IgD-negative memory B cell (primary cell): Measurements from ENCODE around the gene HGFAC. TPM values are rescaled to one million over a fixed set of nuclear protein-coding genes. Genes with fewer than 3 reads are reported as not detected.
"Not testable (repeated sequence)": the region's sequence is repeated elsewhere in the genome, so short reads cannot be mapped to it uniquely, and the experiment has no call there.

Experiments
- H3K27ac Mint-ChIP-seq, 3 donors: one replicate each; pipeline ENCODE4 v1.8.0; 2020 to 2022; ENCODE audit warnings: mild to moderate bottlenecking in 3 of 3, mixed read lengths in 3 of 3, moderate library complexity in 1 of 3
- H3K27me3 Mint-ChIP-seq: one replicate; pipeline ENCODE4 v1.8.0; 2021; ENCODE audit warnings: mixed read lengths
- H3K36me3 Mint-ChIP-seq: one replicate; pipeline ENCODE4 v1.8.0; 2020; ENCODE audit warnings: mild to moderate bottlenecking, mixed read lengths
- H3K4me1 Mint-ChIP-seq, 3 donors: one replicate each; pipeline ENCODE4 v1.8.0; 2020 to 2022; ENCODE audit warnings: mixed read lengths in 3 of 3, mild to moderate bottlenecking in 1 of 3
- H3K4me3 Mint-ChIP-seq, 4 donors: one replicate each; pipeline ENCODE4 v1.8.0; 2020 to 2022; ENCODE audit warnings: mild to moderate bottlenecking in 4 of 4, mixed read lengths in 4 of 4, moderate library complexity in 3 of 4
- H3K9me3 Mint-ChIP-seq, 3 donors: one replicate each; pipeline ENCODE4 v1.8.0; 2020 to 2021; ENCODE audit warnings: mixed read lengths in 3 of 3, mild to moderate bottlenecking in 1 of 3
- polyA plus RNA-seq: library from polyadenylated mRNA; unstranded; fragments of 300-500 nt; fragmentation: Illumina TruSeq; gene quantifications from one replicate; pipeline ENCODE4 v1.2.3, GENCODE V29; 2021

The HGFAC gene
- polyA plus RNA-seq, 1 donor from 2014 or later: not detected

- Mint-ChIP-seq H3K9me3 (peaks cover 0 to 7% (median 0%) of the 10 kb centered on the region in 3 donors), H3K27me3 (no peaks in the 10 kb centered on the region), H3K4me3 (no peak overlapping the region), H3K36me3 (peaks cover 7% of the 10 kb centered on the region), H3K4me1 (no peaks in the 10 kb centered on the region), H3K27ac (no peak overlapping the region)
Observed at GRCh38 chr4:3407171-3407771, 34.5 kb upstream of the HGFAC start.

GRCh38 chr4:3407930-3408792 is 33.6 kb upstream of the HGFAC start:
- Mint-ChIP-seq H3K27me3 (no peaks in the 10 kb centered on the region), H3K4me3 (no peak overlapping the region), H3K36me3 (peaks cover 7% of the 10 kb centered on the region), H3K27ac (no peak overlapping the region), H3K9me3 (peaks cover 0 to 7% (median 0%) of the 10 kb centered on the region in 3 donors), H3K4me1 (no peaks in the 10 kb centered on the region)

DNA sequence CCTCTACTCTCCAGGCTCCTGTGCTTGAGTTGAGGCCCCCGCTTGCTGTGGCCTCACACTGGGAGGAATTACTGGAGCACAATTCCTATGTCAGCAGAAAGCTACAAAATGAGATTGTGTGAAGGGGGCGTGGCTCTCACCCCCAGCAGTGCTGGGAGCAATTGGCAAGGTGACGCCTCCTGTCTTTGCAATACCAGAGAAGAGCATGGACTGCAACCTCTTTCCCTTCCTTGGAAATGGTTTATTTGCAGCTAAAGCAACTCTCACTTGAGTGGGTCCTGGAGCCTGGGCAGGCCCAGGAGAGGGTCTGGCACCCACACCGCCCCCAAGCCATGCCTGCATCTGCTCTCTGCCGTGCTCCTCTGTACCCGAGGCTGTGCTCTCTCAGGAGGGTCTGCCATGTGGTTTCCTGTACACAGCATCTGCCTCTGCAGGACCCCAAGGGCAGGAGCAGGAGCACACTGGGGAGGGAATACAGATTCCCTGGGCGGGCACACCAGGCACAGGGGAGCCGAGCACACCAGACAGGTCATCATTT is 32.9 kb upstream of the HGFAC start:
- Mint-ChIP-seq H3K4me1 (peaks cover 0 to 2% (median 0%) of the 10 kb centered on the region in 3 donors), H3K27ac (no peak overlapping the region), H3K27me3 (no peaks in the 10 kb centered on the region), H3K36me3 (peaks cover 7% of the 10 kb centered on the region), H3K9me3 (peaks cover 0 to 7% (median 0%) of the 10 kb centered on the region in 3 donors), H3K4me3 (no peak overlapping the region)

DNA sequence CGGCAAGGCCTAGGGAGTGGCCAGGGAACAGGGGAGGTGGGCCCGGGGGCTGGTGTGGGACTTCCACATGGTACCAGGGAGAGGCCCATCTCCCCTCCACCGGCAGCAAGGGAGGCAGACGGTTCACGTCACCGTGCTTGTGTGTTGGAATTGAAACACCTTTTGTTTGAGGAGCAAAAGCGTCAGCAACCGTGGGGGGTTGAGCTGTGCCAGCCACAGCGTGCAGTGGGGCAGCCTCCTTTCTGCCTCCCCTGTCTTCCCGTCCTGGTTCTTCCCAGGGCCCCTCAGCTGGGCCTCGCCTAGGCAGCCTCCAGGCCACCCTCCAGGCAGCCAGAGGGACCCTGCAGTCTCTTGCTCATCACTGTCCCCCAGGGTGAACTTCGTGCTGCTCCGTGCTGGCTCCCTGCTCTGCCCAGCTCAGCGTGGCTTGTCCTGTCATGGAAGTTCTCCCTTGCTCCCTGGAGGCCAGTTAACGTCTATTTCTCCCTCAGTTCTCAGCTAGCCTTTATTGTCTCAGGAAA is 32.1 kb upstream of the HGFAC start:
- Mint-ChIP-seq H3K27me3 (peaks cover 2% of the 10 kb centered on the region), H3K36me3 (peaks cover 7% of the 10 kb centered on the region), H3K4me3 (no peak overlapping the region), H3K27ac (no peak overlapping the region), H3K9me3 (peaks cover 0 to under 1% (median 0%) of the 10 kb centered on the region in 3 donors), H3K4me1 (peaks cover 0 to 2% (median 0%) of the 10 kb centered on the region in 3 donors)

GRCh38 chr4:3410401-3411135 is 31.2 kb upstream of the HGFAC start:
- Mint-ChIP-seq H3K36me3 (peaks cover 4% of the 10 kb centered on the region), H3K9me3 (no peaks in the 10 kb centered on the region), H3K27ac (no peak overlapping the region), H3K27me3 (peaks cover 2% of the 10 kb centered on the region), H3K4me3 (no peak overlapping the region), H3K4me1 (peaks cover 0 to 2% (median 0%) of the 10 kb centered on the region in 3 donors)

DNA sequence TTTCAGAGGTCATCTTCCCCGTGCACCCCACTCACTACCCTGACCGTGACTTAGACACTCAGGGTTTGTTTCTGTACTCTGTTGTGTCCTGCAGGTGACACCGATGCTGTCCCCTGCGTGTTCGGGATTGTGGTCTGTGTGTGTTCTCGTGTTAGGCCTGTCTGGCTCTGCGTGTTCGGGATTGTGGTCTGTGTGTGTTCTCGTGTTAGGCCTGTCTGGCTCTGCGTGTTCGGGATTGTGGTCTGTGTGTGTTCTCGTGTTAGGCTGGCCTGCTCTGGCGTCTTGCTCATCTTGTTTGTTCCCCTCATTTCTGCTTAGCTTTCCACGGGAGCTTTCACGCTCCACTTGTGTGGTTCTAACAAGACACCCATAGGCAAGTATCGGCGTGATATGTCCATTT is 30.6 kb upstream of the HGFAC start:
- H3K4me1 Mint-ChIP-seq, H3K27me3 Mint-ChIP-seq, H3K27ac Mint-ChIP-seq, H3K4me3 Mint-ChIP-seq, H3K36me3 Mint-ChIP-seq, H3K9me3 Mint-ChIP-seq: not testable (repeated sequence)

DNA sequence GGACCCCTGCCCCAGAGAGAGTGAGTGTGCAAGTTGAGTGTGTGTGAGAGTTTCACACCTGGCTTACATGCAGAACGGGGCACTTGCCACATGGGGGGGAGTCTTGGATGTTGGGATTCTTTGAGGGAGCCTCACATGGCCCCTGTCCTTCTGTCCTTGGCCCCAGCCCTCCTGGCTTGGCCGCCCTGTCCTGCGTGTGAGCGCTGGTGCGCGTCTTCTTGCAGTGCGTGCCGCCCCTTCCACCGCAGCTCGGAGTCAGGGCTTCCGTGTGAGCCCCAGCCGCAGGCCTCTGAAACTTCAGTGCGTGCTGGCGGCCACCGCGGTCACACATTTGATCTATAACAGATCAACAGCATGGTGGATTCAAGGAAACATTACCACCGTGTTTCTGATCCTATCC is 30.1 kb upstream of the HGFAC start:
- peaks cover 3% of the 10 kb centered on the region for H3K36me3 Mint-ChIP-seq
- no peak overlapping the region for H3K27ac Mint-ChIP-seq
- H3K4me1 Mint-ChIP-seq: peaks cover 0 to 2% (median 0%) of the 10 kb centered on the region in 3 donors
- H3K27me3 Mint-ChIP-seq: peaks cover 2% of the 10 kb centered on the region
- H3K4me3 Mint-ChIP-seq: no peak overlapping the region
- no peaks in the 10 kb centered on the region for H3K9me3 Mint-ChIP-seq

DNA sequence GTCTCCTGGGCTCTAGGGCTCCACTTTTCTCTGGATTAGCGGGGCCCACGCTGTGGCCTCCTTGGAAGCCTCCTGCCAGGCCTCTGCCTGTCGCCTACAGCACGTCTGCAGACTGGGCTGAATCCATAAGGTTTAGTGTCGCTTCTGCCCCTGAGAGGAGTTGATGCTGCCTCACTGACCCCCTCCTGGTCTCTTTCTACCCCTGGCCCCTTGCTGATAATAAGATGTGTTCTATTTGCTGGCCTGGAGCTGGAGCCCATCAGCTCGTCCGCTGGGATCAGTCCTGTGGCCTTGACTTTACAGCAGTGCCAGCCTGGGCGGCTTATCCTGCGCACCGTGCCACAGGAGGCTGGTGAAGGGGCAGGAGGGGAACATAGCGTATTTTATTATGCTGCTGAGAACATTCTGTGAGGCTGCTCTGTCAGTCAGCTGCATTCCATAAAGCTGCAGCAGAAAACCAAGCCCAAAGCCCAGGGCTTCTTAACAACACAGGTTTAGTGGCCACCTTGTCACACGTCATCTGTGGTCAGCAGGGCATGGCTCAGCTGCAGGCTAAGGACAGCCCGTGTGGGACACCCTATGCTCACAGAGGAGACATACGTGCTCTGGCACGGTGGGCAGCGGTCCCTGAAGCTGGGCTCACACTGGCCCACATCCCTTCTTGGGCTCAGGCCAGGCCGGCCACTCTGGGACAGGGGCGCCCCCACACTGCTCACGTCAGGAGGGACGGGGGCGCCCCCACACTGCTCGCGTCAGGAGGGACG is 29.3 kb upstream of the HGFAC start:
- peaks cover 0 to 2% (median 0%) of the 10 kb centered on the region in 3 donors for H3K4me1 Mint-ChIP-seq
- H3K27me3 Mint-ChIP-seq: peaks cover 3% of the 10 kb centered on the region
- no peaks in the 10 kb centered on the region for H3K9me3 Mint-ChIP-seq
- peaks cover 5% of the 10 kb centered on the region for H3K36me3 Mint-ChIP-seq
- no peak overlapping the region for H3K27ac Mint-ChIP-seq
- no peak overlapping the region for H3K4me3 Mint-ChIP-seq

GRCh38 chr4:3413217-3413671 is 28.5 kb upstream of the HGFAC start:
- Mint-ChIP-seq H3K27ac (no peak overlapping the region), H3K36me3 (peaks cover 5% of the 10 kb centered on the region), H3K4me1 (peaks cover 0 to 2% (median 0%) of the 10 kb centered on the region in 3 donors), H3K4me3 (no peak overlapping the region), H3K27me3 (peaks cover 3% of the 10 kb centered on the region), H3K9me3 (no peaks in the 10 kb centered on the region)

DNA sequence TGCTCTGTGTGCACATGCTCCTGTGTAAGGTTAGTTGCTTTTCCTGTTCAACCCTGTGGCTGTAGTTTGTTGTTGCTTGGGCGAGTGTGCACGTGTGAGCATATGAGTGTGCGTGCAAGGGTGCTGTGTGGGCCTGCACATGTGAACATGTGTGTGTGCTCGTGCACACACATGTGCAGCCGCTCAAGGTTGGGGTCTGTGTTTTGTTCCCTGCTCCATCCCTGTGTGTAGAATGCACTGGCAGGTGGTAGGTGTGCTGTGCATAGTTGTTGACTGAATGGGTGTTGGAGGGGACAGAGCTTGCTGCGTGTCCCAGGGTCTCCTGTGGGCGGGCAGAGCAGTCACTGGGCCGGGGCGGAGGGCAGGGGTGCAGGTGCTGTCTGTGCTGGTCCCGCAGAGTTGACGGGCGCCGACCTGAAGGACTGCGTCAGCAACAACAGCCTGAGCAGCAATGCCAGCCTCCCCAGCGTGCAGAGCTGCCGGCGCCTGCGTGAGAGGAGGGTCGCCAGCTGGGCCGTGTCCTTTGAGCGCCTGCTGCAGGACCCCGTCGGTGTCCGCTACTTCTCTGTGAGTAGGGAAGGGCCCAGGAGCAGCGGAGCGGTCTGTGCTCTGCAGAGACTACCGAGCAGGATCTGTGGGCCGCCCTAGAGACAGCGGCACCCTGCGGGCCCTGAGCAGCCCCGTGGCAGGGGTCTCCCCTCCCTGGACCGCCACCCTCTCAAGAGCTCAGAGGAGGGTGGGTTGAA is 27.9 kb upstream of the HGFAC start:
- H3K27ac Mint-ChIP-seq: no peak overlapping the region
- peaks cover 0 to 2% (median 0%) of the 10 kb centered on the region in 3 donors for H3K4me1 Mint-ChIP-seq
- H3K9me3 Mint-ChIP-seq: no peaks in the 10 kb centered on the region
- peaks cover 3% of the 10 kb centered on the region for H3K27me3 Mint-ChIP-seq
- no peak overlapping the region for H3K4me3 Mint-ChIP-seq
- peaks cover 5% of the 10 kb centered on the region for H3K36me3 Mint-ChIP-seq

- H3K36me3 Mint-ChIP-seq: peaks cover 5% of the 10 kb centered on the region
- H3K27ac Mint-ChIP-seq: no peak overlapping the region
- peaks cover 0 to 2% (median 0%) of the 10 kb centered on the region in 3 donors for H3K4me1 Mint-ChIP-seq
- H3K27me3 Mint-ChIP-seq: peaks cover 3% of the 10 kb centered on the region
- H3K4me3 Mint-ChIP-seq: no peak overlapping the region
- no peaks in the 10 kb centered on the region for H3K9me3 Mint-ChIP-seq
Observed at GRCh38 chr4:3414421-3415279, 27.1 kb upstream of the HGFAC start.

DNA sequence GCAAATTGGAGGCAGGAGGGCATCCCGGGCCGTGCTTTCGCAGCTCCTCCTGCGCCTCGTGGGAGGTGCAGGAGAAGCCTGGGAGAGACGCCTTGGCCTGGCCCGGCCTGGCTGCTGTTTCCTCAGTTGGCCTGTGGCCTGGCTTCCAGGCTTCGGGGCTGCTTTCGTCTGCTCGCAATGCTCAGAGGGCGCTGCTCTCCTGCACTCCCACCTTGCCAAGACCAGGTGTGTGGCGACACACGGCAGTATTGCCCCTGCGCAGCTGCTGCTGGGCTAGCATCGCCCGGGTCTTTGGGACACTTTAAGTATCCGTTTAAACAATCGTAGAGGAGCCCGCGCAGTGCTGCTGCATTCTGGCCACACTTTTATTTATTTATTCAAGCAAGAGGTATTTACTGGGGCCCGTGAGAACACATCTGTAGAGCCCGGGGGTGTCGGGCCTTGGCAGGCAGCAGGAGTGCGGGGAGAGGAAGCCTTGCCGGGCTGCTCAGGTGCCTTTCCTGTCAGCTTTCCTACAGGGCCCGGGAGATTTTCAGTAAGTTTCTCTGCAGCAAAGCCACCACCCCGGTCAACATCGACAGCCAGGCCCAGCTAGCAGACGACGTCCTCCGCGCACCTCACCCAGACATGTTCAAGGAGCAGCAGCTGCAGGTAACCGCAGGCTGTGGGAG is 26.2 kb upstream of the HGFAC start:
- peaks cover 3% of the 10 kb centered on the region for H3K36me3 Mint-ChIP-seq
- H3K27me3 Mint-ChIP-seq: peaks cover 3% of the 10 kb centered on the region
- H3K27ac Mint-ChIP-seq: no peak overlapping the region
- H3K4me1 Mint-ChIP-seq: peaks cover 0 to 2% (median 2%) of the 10 kb centered on the region in 3 donors
- H3K4me3 Mint-ChIP-seq: no peak overlapping the region
- H3K9me3 Mint-ChIP-seq: no peaks in the 10 kb centered on the region
